NT2/D1 (cell line): ENCODE measurements around the gene HYOU1.
"Not testable (repeated sequence)": the region's sequence is repeated elsewhere in the genome, so short reads cannot be mapped to it uniquely, and the experiment has no call there.

Source experiments
- DNase-seq: peaks from one replicate; pipeline ENCODE4 v3.0.0-alpha.2; 2011; ENCODE audit warnings: low read depth, low spot score
- H3K27me3 ChIP-seq: 2 replicates; pipeline ENCODE4 v1.6.0; 2011; ENCODE audit warnings: mild to moderate bottlenecking; ENCODE audit not compliant: insufficient read length, insufficient read depth
- H3K36me3 ChIP-seq: 2 replicates; pipeline ENCODE4 v1.6.1; 2011; ENCODE audit warnings: mild to moderate bottlenecking, low read length, mixed read lengths; ENCODE audit not compliant: insufficient read depth, insufficient read length
- H3K4me1 ChIP-seq: 2 replicates; pipeline ENCODE4 v1.5.1; 2011; ENCODE audit not compliant: insufficient read depth, insufficient read length
- H3K4me3 ChIP-seq: 2 replicates; pipeline ENCODE4 v1.5.1; 2011; ENCODE audit warnings: low read depth; ENCODE audit not compliant: insufficient read length
- H3K9ac ChIP-seq: 2 replicates; pipeline ENCODE4 v1.6.0; 2011; ENCODE audit warnings: low read depth; ENCODE audit not compliant: insufficient read length
- H3K9me3 ChIP-seq: 2 replicates; pipeline ENCODE4 v1.5.1; 2011; ENCODE audit warnings: mild to moderate bottlenecking, low read length; ENCODE audit not compliant: insufficient read depth
- SUZ12 ChIP-seq: IDR thresholded peaks from 2 replicates; pipeline ENCODE4 v1.6.1; 2011; ENCODE audit not compliant: insufficient read length, insufficient read depth; ENCODE audit errors: extremely low read depth
- YY1 ChIP-seq: IDR thresholded peaks from 2 replicates; pipeline ENCODE4 v1.6.1; 2011; ENCODE audit not compliant: insufficient read length, insufficient read depth
- ZNF274 ChIP-seq: IDR thresholded peaks from 2 replicates; pipeline ENCODE4 v1.6.1; 2011; ENCODE audit warnings: mild to moderate bottlenecking, low read depth, low read length

Gene HYOU1

GRCh38 chr11:119057000-119057769, at the start of gene HYOU1:
Gene HYOU1 (minus strand): TSS chr11:119057205. CDS start chr11:119056160, 1,045 bp downstream.
- Histone ChIP-seq H3K9ac (peak within 1 kb of the TSS; percentile 83), H3K27me3 (no peaks in the 10 kb centered on the region), H3K36me3 (peaks cover 39% of the 10 kb centered on the region), H3K4me1 (peaks cover 6% of the 10 kb centered on the region), H3K9me3 (no peaks in the 10 kb centered on the region), H3K4me3 (peak within 1 kb of the TSS; percentile 83)
- TF ChIP-seq SUZ12 (no peak), YY1 (no peak), ZNF274 (no peak)
- DNase-seq, result peak; percentile 95

GRCh38 chr11:119103793-119104192, 46.8 kb upstream of the HYOU1 start:
- H3K36me3 ChIP-seq, result peaks cover 5% of the 10 kb centered on the region
- H3K27me3 ChIP-seq, result peaks cover 13% of the 10 kb centered on the region
- peaks cover 14% of the 10 kb centered on the region for H3K4me1 ChIP-seq
- no peak for DNase-seq
- no peak for TF ChIP-seq SUZ12
- no peak for TF ChIP-seq ZNF274
- no peak for TF ChIP-seq YY1
- H3K9ac ChIP-seq, result no peak overlapping the region
- no peak overlapping the region for H3K4me3 ChIP-seq
- H3K9me3 ChIP-seq, result no peaks in the 10 kb centered on the region

GRCh38 chr11:119103161-119103664, 46.2 kb upstream of the HYOU1 start:
- not testable (repeated sequence) for H3K9ac ChIP-seq, H3K27me3 ChIP-seq, H3K4me3 ChIP-seq, DNase-seq, H3K36me3 ChIP-seq, H3K9me3 ChIP-seq
- peaks cover 11% of the 10 kb centered on the region for H3K4me1 ChIP-seq

- DNase-seq, result peak; percentile 97
- H3K36me3 ChIP-seq, result peaks cover 23% of the 10 kb centered on the region
- H3K9ac ChIP-seq, result peak within 1 kb of the TSS; percentile 92
- peak within 1 kb of the TSS; percentile 78 for H3K4me3 ChIP-seq
- no peaks in the 10 kb centered on the region for H3K27me3 ChIP-seq
- H3K9me3 ChIP-seq, result no peaks in the 10 kb centered on the region
- TF ChIP-seq SUZ12 (no peak), ZNF274 (no peak), YY1 (peak; percentile 99)
- H3K4me1 ChIP-seq, result peaks cover 10% of the 10 kb centered on the region
These were observed 44.9 kb upstream of the HYOU1 start, which contains the start of gene DPAGT1 for GRCh38 chr11:119101759-119102423. Gene DPAGT1 (minus strand): TSS chr11:119101853. CDS start chr11:119101655, 198 bp downstream.

GRCh38 chr11:119100994-119101758, 44.2 kb upstream of the HYOU1 start:
- DNase-seq, result no peak
- Histone ChIP-seq H3K36me3 (peaks cover 30% of the 10 kb centered on the region), H3K27me3 (no peaks in the 10 kb centered on the region), H3K4me1 (peaks cover 10% of the 10 kb centered on the region), H3K9me3 (peaks cover 2% of the 10 kb centered on the region; the same call in 1 of the 2 replicates), H3K9ac (peak overlapping the region; percentile 92), H3K4me3 (peak overlapping the region; percentile 78)
- TF ChIP-seq ZNF274, result no peak
- TF ChIP-seq YY1, result no peak
- TF ChIP-seq SUZ12, result no peak

- TF ChIP-seq YY1 (no peak), SUZ12 (no peak), ZNF274 (no peak)
- H3K27me3 ChIP-seq, result no peaks in the 10 kb centered on the region
- H3K4me3 ChIP-seq, result peak overlapping the region; percentile 78
- H3K9me3 ChIP-seq, result peaks cover 6% of the 10 kb centered on the region; the same call in 1 of the 2 replicates
- no peak for DNase-seq
- peak overlapping the region; percentile 92 for H3K9ac ChIP-seq
- peaks cover 10% of the 10 kb centered on the region for H3K4me1 ChIP-seq
- H3K36me3 ChIP-seq, result peaks cover 34% of the 10 kb centered on the region
These were observed 43.4 kb upstream of the HYOU1 start for GRCh38 chr11:119100246-119100970.
